ENCODE measurements around the gene CDC37L1. TPM values are rescaled to one million over a fixed set of nuclear protein-coding genes. Genes with fewer than 3 reads are reported as not detected.

The CDC37L1 gene
- total and polyA plus RNA-seq, 9 of the 15 experiments (the other 6 are each of a cell fraction or from before 2014, with no cell fraction given) = 1.5 to 7.9 (median 6.0) TPM

GRCh38 chr9:4679268-4680172 is at the start of gene CDC37L1 (continued):
- TF ChIP-seq MGA (IDR thresholded peaks at IDR 0.05) (peak; percentile 64), NFIC (IDR thresholded peaks at IDR 0.05) (peak; percentile 35; the same call in 1 of the 2 replicates), FOXM1 (IDR thresholded peaks at IDR 0.05; ENCODE audit: low read depth) (no peak; the same call in 1 of the 2 replicates), FOXM1 (CRISPR knock-in tag; IDR thresholded peaks at IDR 0.05; ENCODE audit: low read depth) (0 out of 2 replicates have a peak, but pooled peaks have one; percentile 42), HMGN3 (IDR thresholded peaks at IDR 0.05; ENCODE audit: borderline replicate concordance, extremely low read depth, insufficient read length, low read depth, low read length) (peak; percentile 89), L3MBTL2 (IDR thresholded peaks at IDR 0.05) (peak; percentile 80), MTA3 (IDR thresholded peaks at IDR 0.05; ENCODE audit: borderline replicate concordance) (no peak; the same call in 1 of the 2 replicates), RBBP5 (IDR thresholded peaks at IDR 0.05; ENCODE audit: borderline replicate concordance, insufficient read depth, low read length, poor library complexity, severe bottlenecking) (peak; percentile 86), POLR2G (IDR thresholded peaks at IDR 0.05; ENCODE audit: low read depth, low read length) (peak; percentile 98), TBP (optimal IDR thresholded peaks at IDR 0.05; ENCODE audit: low read depth, low read length) (peak; percentile 94), ATF7 (IDR thresholded peaks at IDR 0.05) (peak; percentile 82), HMGXB4 (CRISPR knock-in tag; IDR thresholded peaks at IDR 0.05) (0 out of 2 replicates have a peak, but pooled peaks have one; percentile 53), SUPT5H (IDR thresholded peaks at IDR 0.05) (peak; percentile 87), NR2C1 (IDR thresholded peaks at IDR 0.05) (no peak), NR2C1 (tag; IDR thresholded peaks at IDR 0.05) (peak; percentile 71)
